ENCODE results near the gene RNF114. TPM values are rescaled to one million over a fixed set of nuclear protein-coding genes. Genes with fewer than 3 reads are reported as not detected.
"Not testable (repeated sequence)": the region's sequence is repeated elsewhere in the genome, so short reads cannot be mapped to it uniquely, and the experiment has no call there.

RNF114 gene
- total RNA-seq, 4 donors from 2014 or later = 65.2 to 142 (median 78.1) TPM

DNA sequence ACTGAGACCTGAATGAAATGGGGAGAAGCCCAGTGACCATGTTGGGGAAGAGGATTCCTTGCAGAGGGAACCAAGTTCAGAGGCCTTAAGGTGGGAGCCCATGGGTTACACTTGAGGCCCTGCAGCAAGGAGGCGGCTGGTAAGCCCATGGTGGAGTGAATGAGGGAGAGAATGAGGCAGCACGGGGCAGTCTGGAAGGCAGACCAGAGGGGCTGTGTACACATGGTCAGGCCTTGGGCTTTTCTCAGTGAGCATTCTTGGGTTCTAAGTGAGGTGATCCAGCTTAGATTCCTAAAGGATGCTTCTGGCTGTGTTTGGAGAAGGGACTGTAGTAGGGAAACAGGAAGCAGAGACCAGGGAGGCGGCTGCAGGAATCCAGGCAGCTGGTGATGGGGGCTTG, 19.0 kb downstream of the RNF114 start:
- TF ChIP-seq EP300 (IDR thresholded peaks at IDR 0.05) (no peak), POLR2A (IDR thresholded peaks at IDR 0.05; ENCODE audit: low read depth) (no peak), POLR2AphosphoS5 (IDR thresholded peaks at IDR 0.05) (no peak), CTCF (IDR thresholded peaks at IDR 0.05) (no peak)
- no peak for DNase-seq (ENCODE audit: extremely low spot score)
- Histone ChIP-seq H3K27ac (replicated peaks in 1 of 4) (no peak overlapping the region), H3K27me3 (no peaks in the 10 kb centered on the region), H3K9me3 (no peaks in the 10 kb centered on the region), H3K4me1 (peaks cover 0 to 4% (median 0%) of the 10 kb centered on the region in 4 donors), H3K36me3 (peaks cover 63 to 96% (median 80%) of the 10 kb centered on the region in 4 donors), H3K4me3 (no peak overlapping the region)
- intact Hi-C loops (cut with DNase I) = no loop called here
- 86% methylated on average over 3 of the region's 3 CpGs for WGBS

- H3K9me3 ChIP-seq; H3K4me1 ChIP-seq; DNase-seq (ENCODE audit: extremely low spot score); H3K4me3 ChIP-seq; H3K27ac ChIP-seq (replicated peaks in 1 of 4); intact Hi-C loops (cut with DNase I); H3K27me3 ChIP-seq: not testable (repeated sequence)
- peaks cover 56 to 90% (median 73%) of the 10 kb centered on the region in 4 donors for H3K36me3 ChIP-seq
- WGBS = 90% methylated on average over 10 of the region's 12 CpGs
Observed at GRCh38 chr20:49955830-49956396, 19.7 kb downstream of the RNF114 start.

GRCh38 chr20:49956689-49957088, 20.5 kb downstream of the RNF114 start:
- Histone ChIP-seq H3K9me3 (no peaks in the 10 kb centered on the region), H3K27me3 (no peaks in the 10 kb centered on the region), H3K4me3 (no peak overlapping the region), H3K36me3 (peaks cover 49 to 82% (median 66%) of the 10 kb centered on the region in 4 donors), H3K27ac (replicated peaks in 1 of 4) (no peak overlapping the region), H3K4me1 (peaks cover 0 to 4% (median 0%) of the 10 kb centered on the region in 4 donors)
- 97% methylated on average over 14 of the region's 18 CpGs for WGBS
- intact Hi-C loops (cut with DNase I) = no loop called here
- no peak for TF ChIP-seq POLR2A (IDR thresholded peaks at IDR 0.05; ENCODE audit: low read depth)
- TF ChIP-seq CTCF (IDR thresholded peaks at IDR 0.05) = no peak
- TF ChIP-seq POLR2AphosphoS5 (IDR thresholded peaks at IDR 0.05) = no peak
- no peak for TF ChIP-seq EP300 (IDR thresholded peaks at IDR 0.05)
- no peak for DNase-seq (ENCODE audit: extremely low spot score)

DNA sequence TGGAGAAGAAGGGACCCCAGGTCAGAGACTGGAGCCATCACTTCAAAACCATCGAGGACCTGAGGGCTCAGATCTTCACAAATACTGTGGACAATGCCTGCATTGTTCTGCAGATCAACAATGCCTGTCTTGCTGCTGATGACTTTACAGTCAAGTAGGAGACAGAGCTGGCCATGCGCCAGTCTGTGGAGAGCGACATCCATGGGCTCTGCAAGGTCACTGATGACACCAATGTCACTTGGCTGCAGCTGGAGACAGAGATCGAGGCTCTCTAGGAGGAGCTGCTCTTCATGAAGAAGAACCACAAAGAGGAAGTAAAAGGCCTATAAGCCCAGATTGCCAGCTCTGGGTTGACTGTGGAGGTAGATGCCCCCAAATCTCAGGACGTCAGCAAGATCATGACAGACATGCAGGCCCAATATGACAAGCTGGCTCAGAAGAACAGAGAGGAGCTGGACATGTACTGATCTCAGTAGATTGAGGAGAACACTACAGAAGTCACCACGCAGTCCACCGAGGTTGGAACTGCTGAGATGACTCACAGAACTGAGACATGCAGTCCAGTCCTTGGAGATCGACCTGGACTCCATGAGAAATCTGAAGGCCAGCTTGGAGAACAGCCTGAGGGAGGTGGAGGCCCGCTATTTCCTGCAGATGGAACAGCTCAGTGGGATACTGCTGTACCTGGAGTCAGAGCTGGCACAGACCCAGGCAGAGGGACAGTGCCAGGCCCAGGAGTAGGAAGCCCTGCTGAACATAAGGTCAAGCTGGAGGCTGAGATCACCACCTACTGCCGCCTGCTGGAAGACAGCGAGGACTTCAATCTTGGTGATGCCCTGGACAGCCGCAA, 21.1 kb downstream of the RNF114 start:
- DNase-seq (ENCODE audit: extremely low spot score); intact Hi-C loops (cut with DNase I); H3K27me3 ChIP-seq; H3K4me3 ChIP-seq; H3K27ac ChIP-seq (replicated peaks in 1 of 4); H3K4me1 ChIP-seq; H3K9me3 ChIP-seq: not testable (repeated sequence)
- H3K36me3 ChIP-seq = peaks cover 43 to 76% (median 60%) of the 10 kb centered on the region in 4 donors
- 84% methylated on average over 8 of the region's 12 CpGs for WGBS

- Histone ChIP-seq H3K4me1 (peaks cover 0 to 4% (median 0%) of the 10 kb centered on the region in 4 donors), H3K36me3 (peaks cover 9 to 56% (median 22%) of the 10 kb centered on the region in 4 donors), H3K4me3 (no peak overlapping the region), H3K27me3 (no peaks in the 10 kb centered on the region), H3K9me3 (no peaks in the 10 kb centered on the region), H3K27ac (replicated peaks in 1 of 4) (no peak overlapping the region)
- TF ChIP-seq POLR2AphosphoS5 (IDR thresholded peaks at IDR 0.05) (no peak), EP300 (IDR thresholded peaks at IDR 0.05) (no peak), POLR2A (IDR thresholded peaks at IDR 0.05; ENCODE audit: low read depth) (no peak), CTCF (IDR thresholded peaks at IDR 0.05) (no peak)
- 79% methylated on average over 4 of the region's 4 CpGs for WGBS
- DNase-seq (ENCODE audit: extremely low spot score) = no peak
- intact Hi-C loops (cut with DNase I) = no loop called here
Observed at GRCh38 chr20:49961413-49961812, 25.2 kb downstream of the RNF114 start.
